Measurements from ENCODE around the gene MED23.

Gene MED23

DNA sequence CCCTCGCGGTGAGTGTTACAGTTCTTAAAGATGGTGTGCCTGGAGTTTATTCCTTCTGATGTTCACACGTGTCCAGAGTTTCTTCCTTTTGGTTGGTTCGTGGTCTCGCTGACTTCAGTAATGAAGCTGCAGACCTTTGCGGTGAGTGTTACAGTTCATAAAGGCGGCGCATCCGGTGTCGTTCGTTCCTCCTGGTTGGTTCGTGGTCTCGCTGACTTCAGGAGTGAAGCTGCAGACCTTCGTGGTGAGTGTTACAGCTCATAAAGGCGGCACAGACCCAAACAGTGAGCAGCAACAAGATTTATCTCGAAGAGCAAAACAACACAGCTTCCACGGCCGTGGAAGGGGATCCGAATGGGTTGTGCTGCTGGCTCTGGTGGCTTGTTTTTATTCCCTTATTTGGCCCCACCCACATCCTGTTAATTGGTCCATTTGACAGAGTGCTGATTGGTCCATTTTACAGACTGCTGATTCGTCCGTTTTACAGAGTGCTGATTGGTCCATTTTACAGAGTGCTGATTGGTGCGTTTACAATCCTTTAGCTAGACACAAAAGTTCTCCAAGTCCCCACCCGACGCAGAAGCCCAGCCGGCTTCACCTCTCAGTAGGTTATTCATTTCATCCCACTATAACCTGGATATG, 103.2 kb downstream of the MED23 start:
- TF ChIP-seq, protein P1, sequence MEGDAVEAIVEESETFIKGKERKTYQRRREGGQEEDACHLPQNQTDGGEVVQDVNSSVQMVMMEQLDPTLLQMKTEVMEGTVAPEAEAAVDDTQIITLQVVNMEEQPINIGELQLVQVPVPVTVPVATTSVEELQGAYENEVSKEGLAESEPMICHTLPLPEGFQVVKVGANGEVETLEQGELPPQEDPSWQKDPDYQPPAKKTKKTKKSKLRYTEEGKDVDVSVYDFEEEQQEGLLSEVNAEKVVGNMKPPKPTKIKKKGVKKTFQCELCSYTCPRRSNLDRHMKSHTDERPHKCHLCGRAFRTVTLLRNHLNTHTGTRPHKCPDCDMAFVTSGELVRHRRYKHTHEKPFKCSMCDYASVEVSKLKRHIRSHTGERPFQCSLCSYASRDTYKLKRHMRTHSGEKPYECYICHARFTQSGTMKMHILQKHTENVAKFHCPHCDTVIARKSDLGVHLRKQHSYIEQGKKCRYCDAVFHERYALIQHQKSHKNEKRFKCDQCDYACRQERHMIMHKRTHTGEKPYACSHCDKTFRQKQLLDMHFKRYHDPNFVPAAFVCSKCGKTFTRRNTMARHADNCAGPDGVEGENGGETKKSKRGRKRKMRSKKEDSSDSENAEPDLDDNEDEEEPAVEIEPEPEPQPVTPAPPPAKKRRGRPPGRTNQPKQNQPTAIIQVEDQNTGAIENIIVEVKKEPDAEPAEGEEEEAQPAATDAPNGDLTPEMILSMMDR (conservative IDR thresholded peaks at IDR 0.05; ENCODE audit: low read depth, low read length) = no peak
- Histone ChIP-seq H2AFZ (ENCODE audit: low read depth) (no peak overlapping the region), H3K79me2 (ENCODE audit: insufficient read depth, low read depth) (no peaks in the 10 kb centered on the region), H3K36me3 (ENCODE audit: insufficient read depth) (no peaks in the 10 kb centered on the region), H3K4me2 (no peak overlapping the region), H3K27me3 (ENCODE audit: insufficient read depth, low read depth) (no peaks in the 10 kb centered on the region), H3K27ac (no peak overlapping the region), H3K4me1 (ENCODE audit: low read depth, poor library complexity, severe bottlenecking) (no peaks in the 10 kb centered on the region), H3K4me3 (IDR thresholded peaks at IDR 0.05; ENCODE audit: insufficient read depth, low read depth, low read length) (no peak overlapping the region), H3K9ac (no peak overlapping the region), H4K20me1 (ENCODE audit: insufficient read depth) (no peaks in the 10 kb centered on the region)

- no peak overlapping the region for H2AFZ ChIP-seq (ENCODE audit: low read depth)
- no peaks in the 10 kb centered on the region for H3K27me3 ChIP-seq (ENCODE audit: insufficient read depth, low read depth)
- no peaks in the 10 kb centered on the region for H4K20me1 ChIP-seq (ENCODE audit: insufficient read depth)
- no peaks in the 10 kb centered on the region for H3K36me3 ChIP-seq (ENCODE audit: insufficient read depth)
- TF ChIP-seq, protein P1 (conservative IDR thresholded peaks at IDR 0.05; ENCODE audit: low read depth, low read length) = no peak
- no peak overlapping the region for H3K27ac ChIP-seq
- H3K4me3 ChIP-seq (IDR thresholded peaks at IDR 0.05; ENCODE audit: insufficient read depth, low read depth, low read length) = no peak overlapping the region
- no peak overlapping the region for H3K4me2 ChIP-seq
- no peaks in the 10 kb centered on the region for H3K4me1 ChIP-seq (ENCODE audit: low read depth, poor library complexity, severe bottlenecking)
- no peaks in the 10 kb centered on the region for H3K79me2 ChIP-seq (ENCODE audit: insufficient read depth, low read depth)
- no peak overlapping the region for H3K9ac ChIP-seq
These were observed 103.9 kb downstream of the MED23 start for GRCh38 chr6:131523988-131524673.
